HCT116 (cell line): ENCODE results near the gene HPCA. TPM values are rescaled to one million over a fixed set of nuclear protein-coding genes. Genes with fewer than 3 reads are reported as not detected.

Experiments used
- ATAC-seq: fragments of 200-7000 bp; cut with Tn5 transposase; 2 replicates; pipeline ENCODE4 v1.9.1; 2020; ENCODE audit warnings: mild to moderate bottlenecking, moderate library complexity
- BruUV-seq: library from RNA; stranded (reverse); fragments of 400-500 nt; replicated peaks from 2 replicates; lab custom pipeline; 2021; lab: Mats Ljungman, UMichigan
- CTCF ChIA-PET: fragments of 300-600 bp; sonication (Branson Sonifier 250); formaldehyde crosslinking; loops from one replicate; lab custom pipeline; 2021; ENCODE audit warnings: antibody characterized with exemption; lab: Charles Lee
- POLR2A ChIA-PET: fragments of 300-600, 350-600 bp; sonication (Branson Sonifier 250); formaldehyde crosslinking; loops from one replicate; lab custom pipeline; 2021; ENCODE audit warnings: antibody characterized with exemption; lab: Charles Lee
- RAD21 ChIA-PET, 2 experiments: fragments of 300-600 bp; sonication (Branson Sonifier 250); formaldehyde crosslinking; loops; one replicate each; lab custom pipeline; 2023; ENCODE audit warnings: low total read pairs in 2 of 2; ENCODE audit not compliant: uncharacterized antibody in 2 of 2, unreplicated experiment in 2 of 2, low non-redundant PET in 1 of 2; lab: Charles Lee
- DNase-seq: peaks from one replicate; pipeline ENCODE4 v3.0.0-alpha.2; 2010; ENCODE audit warnings: low read depth, low spot score
- H2AFZ ChIP-seq: fragments of 200-600 bp; shearing (Covaris generic), sonication (generic); 2 replicates; pipeline ENCODE4 v1.6.1; 2017; ENCODE audit warnings: low read depth, mixed run types, mixed read lengths, antibody characterized with exemption, low read length; ENCODE audit not compliant: poor library complexity, severe bottlenecking
- H3K27ac ChIP-seq: 2 replicates; pipeline ENCODE4 v1.5.1; 2012; ENCODE audit warnings: low read depth, low read length
- H3K27me3 ChIP-seq: fragments of 200-600 bp; sonication (generic); 2 replicates; pipeline ENCODE4 v1.6.1; 2016; ENCODE audit warnings: mixed run types, low read length, mixed read lengths; ENCODE audit not compliant: insufficient read depth
- H3K36me3 ChIP-seq, 2 experiments: fragments of 200-500 bp in 1 of 2; fragments of 200-600 bp in 1 of 2; sonication (Bioruptor generic) in 1 of 2; sonication (generic) in 1 of 2; 2 replicates each; pipeline versions ENCODE4 v1.5.1 to v1.6.1; 2014 to 2016; ENCODE audit warnings: low read length in 2 of 2, inconsistent platforms in 1 of 2, mixed read lengths in 1 of 2, mixed run types in 1 of 2; ENCODE audit not compliant: insufficient read depth in 2 of 2, control insufficient read depth in 1 of 2
- H3K4me1 ChIP-seq, 2 experiments: fragments of 200-600 bp in 1 of 2; sonication (generic) in 1 of 2; 2 replicates each; pipeline versions ENCODE4 v1.5.1 to v1.6.1; 2012 to 2017; ENCODE audit warnings: low read length in 2 of 2, inconsistent platforms in 1 of 2, mild to moderate bottlenecking in 1 of 2, mixed read lengths in 1 of 2, mixed run types in 1 of 2, moderate library complexity in 1 of 2; ENCODE audit not compliant: insufficient read depth in 2 of 2, control insufficient read depth in 1 of 2
- H3K4me2 ChIP-seq: fragments of 200-600 bp; sonication (generic); 2 replicates; pipeline ENCODE4 v1.6.1; 2017; ENCODE audit warnings: mixed run types, low read length, mixed read lengths
- H3K4me3 ChIP-seq, 2 experiments: fragments of 200-600 bp in 1 of 2; sonication (generic) in 1 of 2; replicated peaks in 1 of 2; 2 replicates each; pipeline ENCODE4 v1.5.1; 2011 to 2016; ENCODE audit warnings: low read length in 2 of 2, control low read depth in 1 of 2, low read depth in 1 of 2, mild to moderate bottlenecking in 1 of 2, mixed read lengths in 1 of 2, mixed run types in 1 of 2
- H3K79me2 ChIP-seq: fragments of 200-600 bp; sonication (generic); 2 replicates; pipeline ENCODE4 v1.6.1; 2017; ENCODE audit warnings: mild to moderate bottlenecking, mixed run types, low read length, moderate library complexity, mixed read lengths; ENCODE audit not compliant: insufficient read depth
- H3K9ac ChIP-seq: fragments of 200-600 bp; sonication (generic); 2 replicates; pipeline ENCODE4 v1.6.1; 2016; ENCODE audit warnings: low read length, mixed read lengths
- H3K9me2 ChIP-seq: fragments of 200-600 bp; sonication (generic), shearing (Covaris generic); 2 replicates; pipeline ENCODE4 v1.6.1; 2017; ENCODE audit warnings: mixed run types, mild to moderate bottlenecking, moderate library complexity; ENCODE audit not compliant: insufficient read depth
- H3K9me3 ChIP-seq, 2 experiments: fragments of 200-500 bp in 1 of 2; fragments of 200-600 bp in 1 of 2; sonication (Bioruptor generic) in 1 of 2; sonication (generic) in 1 of 2; 2 replicates each; pipeline ENCODE4 v1.6.1; 2014 to 2017; ENCODE audit warnings: low read length in 2 of 2, mixed read lengths in 2 of 2, inconsistent platforms in 1 of 2, low read depth in 1 of 2, mild to moderate bottlenecking in 1 of 2, mixed run types in 1 of 2, moderate library complexity in 1 of 2; ENCODE audit not compliant: control insufficient read depth in 1 of 2, insufficient read depth in 1 of 2
- H4K20me1 ChIP-seq: fragments of 200-600 bp; sonication (generic), shearing (Covaris generic); 2 replicates; pipeline ENCODE4 v1.6.1; 2017; ENCODE audit warnings: mixed run types, mild to moderate bottlenecking, moderate library complexity; ENCODE audit not compliant: insufficient read depth
- CBX3 ChIP-seq: IDR thresholded peaks from 2 replicates; pipeline ENCODE4 v1.6.1; 2012; ENCODE audit warnings: low read depth
- CEBPB ChIP-seq: IDR thresholded peaks from 2 replicates; pipeline ENCODE4 v1.6.1; 2012; ENCODE audit warnings: low read depth
- EGR1 ChIP-seq: IDR thresholded peaks from 2 replicates; pipeline ENCODE4 v1.6.1; 2012; ENCODE audit warnings: low read depth
- ELF1 ChIP-seq: IDR thresholded peaks from 2 replicates; pipeline ENCODE4 v1.6.1; 2012; ENCODE audit warnings: low read depth, borderline replicate concordance
- EZH2 ChIP-seq: fragments of 200-600 bp; sonication (generic); IDR thresholded peaks from 2 replicates; pipeline ENCODE4 v1.6.1; 2017; ENCODE audit warnings: antibody characterized with exemption, mixed run types
- EZH2phosphoT487 ChIP-seq: fragments of 200-600 bp; IDR thresholded peaks from 2 replicates; pipeline ENCODE4 v1.6.1; 2018; ENCODE audit warnings: antibody characterized with exemption, borderline replicate concordance
- FOSL1 ChIP-seq: IDR thresholded peaks from 2 replicates; pipeline ENCODE4 v1.6.1; 2012; ENCODE audit warnings: low read depth
- JUND ChIP-seq: IDR thresholded peaks from 2 replicates; pipeline ENCODE4 v1.6.1; 2012
- POLR2AphosphoS5 ChIP-seq: IDR thresholded peaks from 2 replicates; pipeline ENCODE4 v1.6.1; 2011; ENCODE audit warnings: mild to moderate bottlenecking, low read depth, low read length, moderate library complexity
- RAD21 ChIP-seq: IDR thresholded peaks from 2 replicates; pipeline ENCODE4 v1.6.1; 2012; ENCODE audit warnings: low read depth, mild to moderate bottlenecking
- REST ChIP-seq: IDR thresholded peaks from 2 replicates; pipeline ENCODE4 v1.6.1; 2012; ENCODE audit warnings: low read depth
- SRF ChIP-seq: IDR thresholded peaks from 2 replicates; pipeline ENCODE4 v1.6.1; 2012; ENCODE audit warnings: low read depth
- TCF7L2 ChIP-seq: IDR thresholded peaks from 2 replicates; pipeline ENCODE4 v1.7.0; 2011; ENCODE audit warnings: borderline replicate concordance, inconsistent platforms; ENCODE audit not compliant: insufficient read depth, insufficient read length; ENCODE audit errors: extremely low read depth
- intact Hi-C: fragments of 100-400 bp; cut with micrococcal nuclease; formaldehyde crosslinking; loops from 2 replicates; pipeline ENCODE4 v1.10.0; 2022
- total RNA-seq: library from RNA; stranded (reverse); gene quantifications from one replicate; pipeline ENCODE4 v1.2.1, GENCODE V29; 2021; ENCODE audit not compliant: unreplicated experiment
- TF ChIP-seq, protein P1 (sequence below): IDR thresholded peaks from 2 replicates; pipeline ENCODE4 v1.6.1; 2012
- TF ChIP-seq, protein P2 (sequence below), 3 experiments: fragments of 200-600 bp in 1 of 3; sonication (generic) in 1 of 3; IDR thresholded peaks in 2 of 3; conservative IDR thresholded peaks in 1 of 3; 2 replicates each; pipeline ENCODE4 v1.5.1; 2012 to 2017; ENCODE audit warnings: low read depth in 2 of 3, low read length in 2 of 3, antibody characterized with exemption in 1 of 3, borderline replicate concordance in 1 of 3, control low read depth in 1 of 3, mild to moderate bottlenecking in 1 of 3, mixed read lengths in 1 of 3, mixed run types in 1 of 3, moderate library complexity in 1 of 3; ENCODE audit not compliant: insufficient read depth in 1 of 3

HPCA gene
- total RNA-seq, 1 experiment from 2014 or later, result 0.15 TPM

- H3K9me3 ChIP-seq, result no peaks in the 10 kb centered on the region
- peaks cover 0 to 13% of the 10 kb centered on the region in 2 experiments; a peak in 3 of 4 replicates for H3K4me1 ChIP-seq
- ChIA-PET CTCF (interaction anchor here (0.8 to 2.2 kb wide), 2 partner anchors 203 to 209 kb away, joined by 5 to 6 read pairs; partner anchors contain the start of gene AZIN2), POLR2A (no interaction called here), RAD21 (interaction anchor here (0.6 to 1.0 kb wide), 2 partner anchors 208 kb away, joined by 3 read pairs; no protein-coding TSS in a partner anchor)
- H4K20me1 ChIP-seq, result no peaks in the 10 kb centered on the region
- no peak overlapping the region for H3K9ac ChIP-seq
- H3K9me2 ChIP-seq, result no peaks in the 10 kb centered on the region
- DNase-seq (no peak), ATAC-seq (no peak)
- TF ChIP-seq RAD21 (no peak), EGR1 (no peak), REST (no peak), FOSL1 (no peak), CBX3 (no peak), TCF7L2 (no peak), JUND (no peak), EZH2 (no peak), SRF (no peak), EZH2phosphoT487 (no peak), CEBPB (no peak), ELF1 (no peak), POLR2AphosphoS5 (no peak)
- TF ChIP-seq, protein P1, sequence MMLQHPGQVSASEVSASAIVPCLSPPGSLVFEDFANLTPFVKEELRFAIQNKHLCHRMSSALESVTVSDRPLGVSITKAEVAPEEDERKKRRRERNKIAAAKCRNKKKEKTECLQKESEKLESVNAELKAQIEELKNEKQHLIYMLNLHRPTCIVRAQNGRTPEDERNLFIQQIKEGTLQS, result no peak
- TF ChIP-seq, protein P2, sequence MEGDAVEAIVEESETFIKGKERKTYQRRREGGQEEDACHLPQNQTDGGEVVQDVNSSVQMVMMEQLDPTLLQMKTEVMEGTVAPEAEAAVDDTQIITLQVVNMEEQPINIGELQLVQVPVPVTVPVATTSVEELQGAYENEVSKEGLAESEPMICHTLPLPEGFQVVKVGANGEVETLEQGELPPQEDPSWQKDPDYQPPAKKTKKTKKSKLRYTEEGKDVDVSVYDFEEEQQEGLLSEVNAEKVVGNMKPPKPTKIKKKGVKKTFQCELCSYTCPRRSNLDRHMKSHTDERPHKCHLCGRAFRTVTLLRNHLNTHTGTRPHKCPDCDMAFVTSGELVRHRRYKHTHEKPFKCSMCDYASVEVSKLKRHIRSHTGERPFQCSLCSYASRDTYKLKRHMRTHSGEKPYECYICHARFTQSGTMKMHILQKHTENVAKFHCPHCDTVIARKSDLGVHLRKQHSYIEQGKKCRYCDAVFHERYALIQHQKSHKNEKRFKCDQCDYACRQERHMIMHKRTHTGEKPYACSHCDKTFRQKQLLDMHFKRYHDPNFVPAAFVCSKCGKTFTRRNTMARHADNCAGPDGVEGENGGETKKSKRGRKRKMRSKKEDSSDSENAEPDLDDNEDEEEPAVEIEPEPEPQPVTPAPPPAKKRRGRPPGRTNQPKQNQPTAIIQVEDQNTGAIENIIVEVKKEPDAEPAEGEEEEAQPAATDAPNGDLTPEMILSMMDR (IDR thresholded peaks at IDR 0.05 in 2 of 3, conservative IDR thresholded peaks at IDR 0.05 in 1 of 3; ENCODE audit: borderline replicate concordance in 1 of 3, insufficient read depth in 1 of 3, low read depth in 2 of 3, low read length in 2 of 3), result no peak
- H3K4me3 ChIP-seq, result no peak overlapping the region
- H3K27me3 ChIP-seq, result no peaks in the 10 kb centered on the region
- no peak overlapping the region for H2AFZ ChIP-seq
- intact Hi-C loops, result no loop called here
- no peak overlapping the region for H3K4me2 ChIP-seq
- no peaks in the 10 kb centered on the region for H3K36me3 ChIP-seq
- no peaks in the 10 kb centered on the region for H3K79me2 ChIP-seq
- BruUV-seq, result no TSS peak
- H3K27ac ChIP-seq, result no peak overlapping the region
These were observed 8.1 kb upstream of the HPCA start for GRCh38 chr1:32878183-32878582.
